NCI-H1694 (cell line): ENCODE results near the gene AP1S3.

Source experiments
- DNase-seq: peaks from one replicate; lab custom pipeline; 2025; lab: John Stamatoyannopoulos, UW

AP1S3 gene

DNA sequence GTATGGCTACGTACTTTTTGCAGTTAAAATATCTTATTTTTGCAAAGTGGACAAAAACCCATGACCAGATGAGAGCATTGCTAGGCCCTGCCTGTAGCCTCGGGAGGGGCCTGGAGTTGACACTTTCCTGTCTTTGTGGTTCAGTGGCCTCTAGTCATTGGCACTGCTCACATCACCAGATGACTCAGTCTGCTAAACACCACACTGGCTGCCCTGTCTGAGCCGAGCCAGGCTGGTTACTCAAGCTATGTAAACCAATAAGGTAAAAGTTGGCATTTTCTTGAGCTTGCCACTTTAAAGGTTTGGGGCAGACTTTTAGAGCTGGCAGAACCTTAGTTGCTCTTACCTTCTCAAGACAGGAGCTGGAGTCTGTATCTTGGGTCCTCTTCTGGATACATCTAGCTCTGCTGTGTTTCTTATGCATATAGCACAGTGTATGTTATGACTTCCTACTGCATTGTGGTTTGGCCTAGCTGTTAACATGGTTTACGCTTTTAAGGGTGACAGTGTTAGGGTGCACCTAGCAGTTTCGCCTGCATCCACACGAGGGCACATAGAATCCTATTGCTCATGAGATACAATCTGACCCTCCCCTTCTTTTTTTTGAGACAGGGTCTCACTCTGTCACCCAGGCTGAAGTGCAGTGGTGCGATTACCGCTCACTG is 76.4 kb downstream of the AP1S3 start:
- DNase-seq = no peak

DNA sequence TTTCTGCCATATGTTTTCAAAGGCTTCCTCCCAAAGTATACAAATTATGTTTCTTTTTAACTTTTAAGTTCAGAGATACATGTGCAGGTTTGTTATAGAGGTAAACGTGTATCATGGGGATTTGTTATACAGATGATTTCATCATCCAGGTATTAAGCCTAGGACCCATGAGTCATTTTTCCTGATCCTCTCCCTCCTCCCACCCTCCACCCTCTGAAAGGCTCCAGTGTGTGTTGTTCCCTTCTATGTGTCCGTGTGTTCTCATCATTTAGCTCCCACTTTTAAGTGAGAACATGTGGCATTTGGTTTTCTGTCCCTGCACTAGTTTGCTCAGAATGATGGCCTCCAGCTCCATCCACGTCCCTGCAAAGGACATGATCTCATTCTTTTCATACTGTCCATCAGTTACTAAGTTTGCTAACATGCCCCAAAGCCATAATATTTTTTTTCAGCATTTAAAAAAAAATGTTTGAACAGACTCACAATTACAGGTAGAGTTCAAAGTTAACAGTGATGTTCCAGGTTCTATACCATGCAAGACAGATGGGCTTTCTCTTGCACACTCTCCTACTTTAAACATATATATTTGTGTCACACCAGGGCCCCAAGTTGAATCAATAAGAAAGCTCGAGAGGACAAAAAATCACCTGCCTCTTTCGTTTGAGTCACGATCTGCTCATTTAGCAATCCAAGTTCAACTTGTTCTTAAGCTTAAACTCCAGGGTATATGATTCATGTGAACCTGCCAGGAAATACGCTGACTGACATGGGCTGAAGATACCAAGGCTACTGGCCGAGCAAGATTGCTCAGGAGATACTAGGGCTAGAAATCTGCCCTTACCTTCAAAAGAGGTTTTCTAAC is 77.6 kb downstream of the AP1S3 start:
- DNase-seq = no peak

DNA sequence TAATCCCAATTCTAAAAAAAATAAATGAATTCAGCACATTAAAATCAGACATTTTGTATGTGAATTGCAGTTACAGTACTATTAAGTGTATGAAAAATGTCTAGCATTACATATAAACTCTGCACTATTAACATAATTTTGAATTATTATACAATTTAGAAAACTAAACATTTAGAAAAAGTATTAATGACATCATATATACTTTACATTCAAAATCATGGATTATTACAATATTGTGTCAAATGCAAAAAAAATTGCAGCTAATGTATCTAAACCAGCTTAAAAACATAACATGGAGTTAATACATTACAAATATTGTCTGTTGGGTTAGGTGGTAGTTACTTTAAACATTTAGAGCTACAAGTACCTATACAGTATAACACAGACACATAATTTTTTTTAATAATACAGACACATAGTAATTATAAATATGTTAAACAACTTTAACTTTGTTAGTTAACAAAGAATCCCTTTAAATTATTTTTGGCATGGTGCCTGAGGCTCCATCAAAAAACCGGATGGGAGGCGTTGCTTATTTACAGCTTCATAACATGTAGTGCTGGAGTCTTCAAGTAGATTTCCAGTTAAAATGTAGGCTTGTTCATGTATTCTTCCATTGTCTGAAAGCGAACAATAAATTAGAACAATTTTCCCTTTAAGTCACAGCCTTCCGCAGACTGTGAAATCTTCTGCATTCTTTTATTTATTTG is 79.1 kb downstream of the AP1S3 start:
- DNase-seq = no peak

DNA sequence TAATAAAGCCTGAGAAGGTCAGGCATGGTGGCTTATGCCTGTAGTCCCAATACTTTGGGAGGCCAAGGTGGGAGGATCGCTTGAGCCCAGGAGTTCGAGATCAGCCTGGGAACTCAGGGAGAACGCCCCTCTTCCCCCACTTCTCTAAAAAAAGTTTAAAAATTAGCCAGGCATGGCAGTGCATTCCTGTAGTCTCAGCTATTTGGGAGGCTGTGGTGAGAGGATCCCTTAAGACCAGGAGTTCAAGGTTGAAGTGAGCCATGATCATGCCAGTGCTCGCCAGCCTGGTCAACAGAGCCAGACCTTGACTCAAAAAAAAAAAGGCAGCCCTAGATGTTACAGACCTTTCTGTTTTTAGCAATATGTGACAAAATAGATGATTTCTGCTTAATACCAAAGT is 83.4 kb downstream of the AP1S3 start:
- DNase-seq = no peak

DNA sequence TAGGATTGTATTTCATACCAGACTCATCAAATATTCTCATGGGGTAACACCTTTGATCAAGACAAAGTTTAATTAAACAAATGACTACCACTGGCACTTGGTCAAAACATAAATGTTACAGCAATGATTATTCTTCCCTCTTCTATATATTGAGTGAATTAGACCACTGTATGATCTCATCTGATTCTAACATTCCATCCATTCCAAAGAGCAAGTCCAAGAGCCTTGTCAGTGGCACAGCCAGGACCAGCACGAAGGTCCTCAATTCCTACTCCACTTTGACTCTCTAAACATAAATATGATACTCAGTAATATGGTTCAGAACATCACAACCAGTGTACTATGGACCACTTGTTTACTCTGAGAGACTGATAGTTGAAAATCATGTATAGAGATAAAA is 86.4 kb downstream of the AP1S3 start:
- DNase-seq = no peak

GRCh38 chr2:223747392-223748042 is 89.9 kb downstream of the AP1S3 start:
- DNase-seq = no peak

- DNase-seq = no peak
These were observed 90.8 kb downstream of the AP1S3 start for GRCh38 chr2:223746611-223747010.

- DNase-seq = no peak
These were observed 92.8 kb downstream of the AP1S3 start for GRCh38 chr2:223744580-223744979.

DNA sequence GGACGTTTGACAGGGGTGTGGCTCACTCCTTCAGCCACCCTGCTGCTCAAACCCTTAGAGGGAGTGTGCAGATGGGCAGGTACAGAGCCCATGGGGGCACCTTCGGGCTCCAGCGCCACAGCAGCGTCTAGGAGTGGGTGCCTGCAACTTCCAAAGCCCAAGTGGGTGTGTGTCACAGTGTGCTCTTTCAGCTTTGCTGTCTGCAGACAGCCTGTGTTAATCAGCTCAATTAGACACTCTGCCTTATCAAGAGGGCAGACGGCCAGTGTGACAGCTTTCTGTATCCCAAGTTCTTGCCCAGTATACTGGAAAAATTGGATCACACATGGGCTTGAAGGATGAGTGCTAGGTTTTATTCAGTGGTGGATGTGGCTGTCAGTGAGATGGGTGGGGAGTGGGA is 96.7 kb downstream of the AP1S3 start:
- DNase-seq = no peak

DNA sequence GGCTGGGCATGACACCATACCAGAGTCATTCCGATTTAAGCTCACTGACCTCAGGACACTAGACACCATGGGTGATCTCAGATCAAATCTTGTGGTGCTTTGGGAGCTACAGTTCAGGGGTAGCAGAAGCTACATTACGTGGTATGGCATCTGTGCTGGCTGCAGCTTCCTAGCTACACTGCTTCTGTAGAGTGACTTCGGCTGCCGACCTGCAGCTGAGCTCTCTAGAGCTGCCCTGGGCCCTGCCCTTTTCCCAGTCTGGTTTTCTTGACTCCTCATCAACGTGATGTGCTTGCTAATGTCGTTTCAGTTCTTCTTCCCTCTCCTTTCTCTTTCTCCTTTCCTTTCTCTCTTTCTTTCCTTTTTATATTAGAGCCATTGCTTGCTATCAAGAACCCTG is 100.2 kb downstream of the AP1S3 start:
- no peak for DNase-seq

DNA sequence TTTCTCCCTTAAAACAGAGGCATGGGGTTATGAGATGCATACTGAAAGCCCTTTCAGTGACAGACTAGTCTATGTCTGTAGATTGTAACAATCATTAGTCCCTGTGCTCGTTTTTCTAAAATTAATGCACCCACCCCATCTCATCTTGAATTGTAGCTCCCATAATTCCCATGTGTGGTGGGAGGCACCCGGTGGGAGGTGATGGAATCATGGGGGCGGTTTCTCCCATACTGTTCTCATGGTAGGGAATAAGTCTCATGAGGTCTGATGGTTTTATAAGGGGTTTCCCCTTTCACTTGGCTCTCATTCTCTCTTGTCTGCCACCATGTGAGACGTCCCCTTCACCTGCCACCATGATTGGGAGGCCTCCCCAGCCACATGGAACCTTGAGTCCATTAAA is 100.9 kb downstream of the AP1S3 start:
- no peak for DNase-seq

DNA sequence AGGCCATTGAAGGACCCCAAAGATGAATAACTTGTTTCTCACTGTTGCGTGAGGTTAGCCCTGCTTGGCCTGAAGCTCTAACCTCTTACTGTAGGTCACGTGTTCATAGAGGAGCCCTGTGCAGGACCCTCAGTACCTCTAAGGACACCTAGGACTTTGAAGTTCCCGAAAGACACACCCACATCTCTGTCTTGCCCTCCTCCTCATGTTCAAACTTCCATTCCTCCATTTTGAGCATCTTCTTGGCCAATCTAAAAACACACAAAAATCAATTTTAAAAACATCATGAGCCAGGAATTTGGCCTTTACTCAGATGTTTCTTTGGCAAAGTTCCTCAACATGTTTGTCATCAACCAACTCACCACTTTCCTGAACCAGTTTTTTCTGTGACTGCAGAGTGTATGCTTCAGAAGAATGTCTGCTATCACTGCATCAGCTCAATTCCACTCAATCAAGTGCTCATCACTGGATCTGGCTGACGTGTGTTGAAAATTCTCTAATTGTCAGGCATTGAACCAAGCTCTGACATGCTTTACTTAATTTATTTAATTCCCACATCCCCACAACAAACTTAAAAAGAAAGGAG is 101.6 kb downstream of the AP1S3 start:
- no peak for DNase-seq

DNA sequence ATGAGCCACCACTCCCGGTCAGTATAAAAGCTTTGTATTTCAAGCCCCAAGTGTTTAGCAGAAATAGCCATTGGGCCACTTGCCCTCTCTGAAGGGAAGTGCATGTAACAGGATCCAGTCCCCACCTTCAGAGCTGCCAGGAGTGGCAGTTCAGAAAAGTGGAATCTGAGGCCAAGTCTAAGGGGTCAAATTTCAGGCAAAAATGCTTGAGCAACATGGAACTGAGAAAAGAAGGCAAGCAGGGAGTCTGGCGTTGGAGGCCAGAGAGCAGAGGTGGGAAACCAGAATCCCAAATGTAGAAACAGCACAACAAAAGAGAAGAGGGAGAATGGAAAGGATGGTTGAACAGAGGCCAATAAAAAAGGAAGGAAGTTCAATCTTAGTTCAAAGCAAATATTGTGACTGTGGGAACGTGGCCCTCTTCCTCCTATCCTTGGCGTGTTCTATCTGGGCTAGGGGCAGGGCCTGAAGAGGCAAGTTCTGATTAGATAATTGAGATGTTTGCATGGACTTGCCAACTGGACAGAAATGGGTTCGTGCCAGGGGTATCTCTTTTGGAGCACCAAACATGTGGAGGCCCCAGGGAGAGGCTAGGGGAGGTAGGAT is 102.2 kb downstream of the AP1S3 start:
- no peak for DNase-seq

GRCh38 chr2:223734346-223734745 is 103.0 kb downstream of the AP1S3 start:
- no peak for DNase-seq

DNA sequence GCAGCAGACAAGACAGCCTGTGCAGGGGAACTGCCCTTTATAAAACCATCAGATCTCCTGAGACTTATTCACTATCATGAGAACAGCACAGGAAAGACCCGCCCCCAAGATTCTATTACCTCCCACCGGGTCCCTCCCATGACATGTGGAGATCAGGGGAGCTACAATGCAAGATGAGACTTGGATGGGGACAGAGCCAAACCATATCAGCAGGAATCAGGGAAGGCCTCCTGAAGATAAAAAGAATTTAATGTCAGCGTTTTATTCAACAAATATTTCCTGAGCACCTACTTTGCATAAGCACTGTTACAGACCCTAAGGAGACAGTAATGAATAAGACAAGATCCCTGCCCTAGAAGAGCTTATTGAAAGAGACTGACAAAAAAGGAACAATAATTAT is 105.0 kb downstream of the AP1S3 start:
- DNase-seq = no peak

DNA sequence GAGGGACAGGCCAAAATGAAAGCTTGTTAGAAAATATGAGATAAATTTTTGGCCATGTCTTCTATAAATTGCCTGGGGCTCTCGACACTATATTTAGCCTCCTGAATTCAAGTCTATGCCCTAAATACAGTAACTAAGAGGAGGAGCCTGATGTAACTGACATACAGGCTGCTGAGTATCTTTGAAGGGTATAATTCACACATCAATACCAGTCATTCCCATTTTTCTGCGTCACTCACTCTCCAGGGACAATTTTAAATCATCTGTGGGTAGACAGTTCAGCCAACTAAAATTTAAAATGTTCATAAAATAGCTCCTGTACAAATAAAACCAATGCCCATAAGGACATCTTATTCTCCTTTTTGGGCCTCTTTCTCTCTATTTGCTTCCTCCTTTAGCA is 105.9 kb downstream of the AP1S3 start:
- DNase-seq = no peak

DNA sequence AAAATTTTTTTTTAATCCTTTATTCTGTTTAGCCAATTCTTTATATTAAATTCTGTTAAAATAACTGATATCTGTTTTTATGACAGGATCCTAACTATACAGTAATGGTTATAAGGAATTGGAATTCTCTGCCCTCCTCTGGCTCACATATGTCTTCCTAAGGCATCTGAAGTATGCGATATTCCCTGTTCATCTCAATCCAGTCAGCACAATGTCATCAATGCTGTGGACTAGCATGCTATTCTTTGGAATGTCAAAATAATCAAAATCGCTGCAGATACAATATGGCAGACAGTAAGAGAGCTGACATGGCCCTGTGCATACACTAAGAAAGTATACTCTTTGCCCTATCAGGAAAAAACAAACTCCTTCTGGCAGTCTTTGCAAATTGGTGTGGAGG is 107.6 kb downstream of the AP1S3 start:
- DNase-seq = no peak

GRCh38 chr2:223727562-223727961 is 109.8 kb downstream of the AP1S3 start:
- DNase-seq = no peak

- DNase-seq = no peak
These were observed 111.1 kb downstream of the AP1S3 start for GRCh38 chr2:223725986-223726970.

DNA sequence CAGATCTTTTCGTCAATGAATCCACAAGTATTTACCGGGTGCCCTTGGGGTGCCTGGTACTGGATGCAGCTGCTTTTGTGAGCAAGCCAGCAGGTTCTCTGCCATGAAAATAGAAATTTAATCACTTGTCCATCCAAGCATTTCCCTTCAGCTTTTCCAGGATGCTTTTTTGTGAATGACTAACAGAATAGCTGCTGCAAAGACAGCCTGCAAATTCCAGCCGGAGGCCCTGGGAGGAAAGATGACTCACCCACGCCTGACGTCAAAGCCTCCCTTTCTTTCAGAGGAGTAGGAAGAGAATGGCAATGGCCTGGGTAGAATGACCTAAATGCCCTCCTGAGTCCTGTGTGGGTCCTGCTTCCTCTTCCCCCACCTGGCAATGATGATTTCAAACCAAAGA is 111.9 kb downstream of the AP1S3 start:
- DNase-seq = no peak
